ENCODE data around the gene TCERG1L. TPM values are rescaled to one million over a fixed set of nuclear protein-coding genes. Genes with fewer than 3 reads are reported as not detected.

Gene TCERG1L
- total RNA-seq, 1 experiment from 2014 or later, result 1.5 TPM

DNA sequence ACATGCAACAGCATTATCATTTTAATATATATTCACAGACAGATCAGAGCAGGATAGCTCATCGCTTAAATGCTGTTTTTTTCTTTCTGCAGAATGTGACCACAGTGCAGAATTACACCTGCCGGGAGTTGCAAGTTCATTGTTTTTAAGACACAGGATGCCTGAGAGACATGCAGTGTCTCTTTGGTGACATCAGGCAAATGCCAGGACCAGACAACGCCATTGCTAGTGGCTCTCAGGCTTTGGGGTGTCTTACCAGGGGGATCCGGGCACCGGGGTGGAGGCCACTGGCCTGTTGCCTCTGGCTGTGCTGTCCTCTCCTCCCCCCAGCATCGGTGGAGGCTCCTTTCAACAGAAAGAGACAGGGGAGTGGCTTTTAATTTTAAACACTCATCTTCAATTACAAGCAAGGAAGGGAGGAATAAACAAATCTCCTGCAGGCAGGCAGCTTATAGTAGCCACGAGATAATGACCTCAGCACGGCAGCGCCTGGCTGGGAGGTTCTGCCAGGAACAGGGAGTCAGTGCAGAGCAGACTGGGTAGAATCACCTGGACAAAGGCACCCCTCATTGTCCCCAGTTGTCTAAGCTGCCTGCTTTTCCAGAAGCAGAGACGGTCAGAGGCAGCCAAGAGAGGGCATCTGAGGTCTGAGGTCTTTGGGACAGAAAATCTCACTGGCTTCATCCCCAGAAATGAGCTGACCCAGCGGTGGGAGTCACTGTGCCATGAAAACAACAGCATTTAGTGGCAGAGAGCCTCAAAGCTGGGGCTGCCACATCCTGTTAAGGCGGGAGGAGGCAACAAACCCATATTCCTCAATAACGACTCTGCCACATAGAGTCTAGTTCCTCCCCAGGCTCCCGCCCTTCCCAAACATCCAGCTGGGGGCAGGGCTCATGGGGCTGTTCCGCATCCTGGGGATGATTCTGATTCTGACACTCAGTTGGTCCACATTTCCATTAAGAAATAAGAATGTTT, 148.4 kb downstream of the TCERG1L start (continued):
- TF ChIP-seq, protein P1, sequence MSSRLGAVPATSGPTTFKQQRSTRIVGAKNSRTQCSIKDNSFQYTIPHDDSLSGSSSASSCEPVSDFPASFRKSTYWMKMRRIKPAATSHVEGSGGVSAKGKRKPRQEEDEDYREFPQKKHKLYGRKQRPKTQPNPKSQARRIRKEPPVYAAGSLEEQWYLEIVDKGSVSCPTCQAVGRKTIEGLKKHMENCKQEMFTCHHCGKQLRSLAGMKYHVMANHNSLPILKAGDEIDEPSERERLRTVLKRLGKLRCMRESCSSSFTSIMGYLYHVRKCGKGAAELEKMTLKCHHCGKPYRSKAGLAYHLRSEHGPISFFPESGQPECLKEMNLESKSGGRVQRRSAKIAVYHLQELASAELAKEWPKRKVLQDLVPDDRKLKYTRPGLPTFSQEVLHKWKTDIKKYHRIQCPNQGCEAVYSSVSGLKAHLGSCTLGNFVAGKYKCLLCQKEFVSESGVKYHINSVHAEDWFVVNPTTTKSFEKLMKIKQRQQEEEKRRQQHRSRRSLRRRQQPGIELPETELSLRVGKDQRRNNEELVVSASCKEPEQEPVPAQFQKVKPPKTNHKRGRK (CRISPR knock-in tag; IDR thresholded peaks at IDR 0.05; ENCODE audit: borderline replicate concordance), result no peak
- TF ChIP-seq GRHL2 (CRISPR knock-in tag; IDR thresholded peaks at IDR 0.05; ENCODE audit: insufficient replicate concordance, severe bottlenecking), result no peak
- TF ChIP-seq, protein P2, sequence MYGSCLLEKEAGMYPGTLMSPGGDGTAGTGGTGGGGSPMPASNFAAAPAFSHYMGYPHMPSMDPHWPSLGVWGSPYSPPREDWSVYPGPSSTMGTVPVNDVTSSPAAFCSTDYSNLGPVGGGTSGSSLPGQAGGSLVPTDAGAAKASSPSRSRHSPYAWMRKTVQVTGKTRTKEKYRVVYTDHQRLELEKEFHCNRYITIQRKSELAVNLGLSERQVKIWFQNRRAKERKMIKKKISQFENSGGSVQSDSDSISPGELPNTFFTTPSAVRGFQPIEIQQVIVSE (CRISPR knock-in tag; IDR thresholded peaks at IDR 0.05; ENCODE audit: borderline replicate concordance), result no peak
- TF ChIP-seq GTF2I (CRISPR knock-in tag; conservative IDR thresholded peaks at IDR 0.05), result no peak
- TF ChIP-seq, protein P3, sequence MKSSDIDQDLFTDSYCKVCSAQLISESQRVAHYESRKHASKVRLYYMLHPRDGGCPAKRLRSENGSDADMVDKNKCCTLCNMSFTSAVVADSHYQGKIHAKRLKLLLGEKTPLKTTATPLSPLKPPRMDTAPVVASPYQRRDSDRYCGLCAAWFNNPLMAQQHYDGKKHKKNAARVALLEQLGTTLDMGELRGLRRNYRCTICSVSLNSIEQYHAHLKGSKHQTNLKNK (CRISPR knock-in tag; IDR thresholded peaks at IDR 0.05), result no peak
- TF ChIP-seq ETV6 (CRISPR knock-in tag; IDR thresholded peaks at IDR 0.05), result no peak
- no peak for TF ChIP-seq FOXP1 (CRISPR knock-in tag; IDR thresholded peaks at IDR 0.05; ENCODE audit: borderline replicate concordance)
- TF ChIP-seq PRRX2 (CRISPR knock-in tag; IDR thresholded peaks at IDR 0.05), result no peak
- no peak for TF ChIP-seq RELA (CRISPR knock-in tag; IDR thresholded peaks at IDR 0.05; ENCODE audit: borderline replicate concordance)
- TF ChIP-seq NR2C2 (CRISPR knock-in tag; IDR thresholded peaks at IDR 0.05), result no peak

DNA sequence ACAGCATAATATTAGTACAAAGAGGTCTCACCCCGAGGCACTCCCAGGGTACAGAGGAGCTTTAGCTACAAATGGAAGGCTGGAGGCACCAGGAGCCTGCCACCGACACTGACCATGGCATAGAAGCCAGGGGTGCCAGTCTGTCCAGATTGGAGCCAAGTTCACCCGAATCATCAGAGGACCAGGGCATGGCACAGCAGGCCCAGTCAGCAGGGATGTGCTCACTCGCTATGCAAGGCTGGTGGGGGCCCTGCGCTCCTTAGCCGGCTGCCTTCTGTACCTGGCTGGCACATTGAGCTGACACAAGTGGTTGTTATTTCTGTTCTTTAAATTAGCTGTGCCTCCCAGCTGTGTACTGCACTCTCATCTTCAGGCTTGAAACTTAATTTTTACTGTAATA, 149.3 kb downstream of the TCERG1L start:
- ATAC-seq, result no peak
- peaks cover 67% of the 10 kb centered on the region for H3K9me3 Mint-ChIP-seq
- no peaks in the 10 kb centered on the region for H3K4me1 Mint-ChIP-seq
- no peak for DNase-seq (ENCODE audit: low spot score)
- peaks cover 77% of the 10 kb centered on the region for H3K36me3 Mint-ChIP-seq
- POLR2A ChIA-PET, result no interaction called here
- H3K27ac Mint-ChIP-seq, result no peak overlapping the region
- no peak overlapping the region for H3K4me3 Mint-ChIP-seq
- peaks cover 7% of the 10 kb centered on the region for H3K27me3 Mint-ChIP-seq (ENCODE audit: low read depth)
- TF ChIP-seq CBFB (CRISPR knock-in tag; IDR thresholded peaks at IDR 0.05; ENCODE audit: low read depth) (no peak), ZNF263 (CRISPR knock-in tag; IDR thresholded peaks at IDR 0.05; ENCODE audit: low read depth) (no peak), NR2C2 (CRISPR knock-in tag; IDR thresholded peaks at IDR 0.05) (no peak), FOXP1 (CRISPR knock-in tag; IDR thresholded peaks at IDR 0.05; ENCODE audit: borderline replicate concordance) (no peak)
- TF ChIP-seq, protein P4, sequence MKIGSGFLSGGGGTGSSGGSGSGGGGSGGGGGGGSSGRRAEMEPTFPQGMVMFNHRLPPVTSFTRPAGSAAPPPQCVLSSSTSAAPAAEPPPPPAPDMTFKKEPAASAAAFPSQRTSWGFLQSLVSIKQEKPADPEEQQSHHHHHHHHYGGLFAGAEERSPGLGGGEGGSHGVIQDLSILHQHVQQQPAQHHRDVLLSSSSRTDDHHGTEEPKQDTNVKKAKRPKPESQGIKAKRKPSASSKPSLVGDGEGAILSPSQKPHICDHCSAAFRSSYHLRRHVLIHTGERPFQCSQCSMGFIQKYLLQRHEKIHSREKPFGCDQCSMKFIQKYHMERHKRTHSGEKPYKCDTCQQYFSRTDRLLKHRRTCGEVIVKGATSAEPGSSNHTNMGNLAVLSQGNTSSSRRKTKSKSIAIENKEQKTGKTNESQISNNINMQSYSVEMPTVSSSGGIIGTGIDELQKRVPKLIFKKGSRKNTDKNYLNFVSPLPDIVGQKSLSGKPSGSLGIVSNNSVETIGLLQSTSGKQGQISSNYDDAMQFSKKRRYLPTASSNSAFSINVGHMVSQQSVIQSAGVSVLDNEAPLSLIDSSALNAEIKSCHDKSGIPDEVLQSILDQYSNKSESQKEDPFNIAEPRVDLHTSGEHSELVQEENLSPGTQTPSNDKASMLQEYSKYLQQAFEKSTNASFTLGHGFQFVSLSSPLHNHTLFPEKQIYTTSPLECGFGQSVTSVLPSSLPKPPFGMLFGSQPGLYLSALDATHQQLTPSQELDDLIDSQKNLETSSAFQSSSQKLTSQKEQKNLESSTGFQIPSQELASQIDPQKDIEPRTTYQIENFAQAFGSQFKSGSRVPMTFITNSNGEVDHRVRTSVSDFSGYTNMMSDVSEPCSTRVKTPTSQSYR (CRISPR knock-in tag; IDR thresholded peaks at IDR 0.05), result no peak
- TF ChIP-seq, protein P5, sequence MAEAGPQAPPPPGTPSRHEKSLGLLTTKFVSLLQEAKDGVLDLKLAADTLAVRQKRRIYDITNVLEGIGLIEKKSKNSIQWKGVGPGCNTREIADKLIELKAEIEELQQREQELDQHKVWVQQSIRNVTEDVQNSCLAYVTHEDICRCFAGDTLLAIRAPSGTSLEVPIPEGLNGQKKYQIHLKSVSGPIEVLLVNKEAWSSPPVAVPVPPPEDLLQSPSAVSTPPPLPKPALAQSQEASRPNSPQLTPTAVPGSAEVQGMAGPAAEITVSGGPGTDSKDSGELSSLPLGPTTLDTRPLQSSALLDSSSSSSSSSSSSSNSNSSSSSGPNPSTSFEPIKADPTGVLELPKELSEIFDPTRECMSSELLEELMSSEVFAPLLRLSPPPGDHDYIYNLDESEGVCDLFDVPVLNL (CRISPR knock-in tag; IDR thresholded peaks at IDR 0.05; ENCODE audit: borderline replicate concordance, low read depth), result no peak
- TF ChIP-seq, protein P6, sequence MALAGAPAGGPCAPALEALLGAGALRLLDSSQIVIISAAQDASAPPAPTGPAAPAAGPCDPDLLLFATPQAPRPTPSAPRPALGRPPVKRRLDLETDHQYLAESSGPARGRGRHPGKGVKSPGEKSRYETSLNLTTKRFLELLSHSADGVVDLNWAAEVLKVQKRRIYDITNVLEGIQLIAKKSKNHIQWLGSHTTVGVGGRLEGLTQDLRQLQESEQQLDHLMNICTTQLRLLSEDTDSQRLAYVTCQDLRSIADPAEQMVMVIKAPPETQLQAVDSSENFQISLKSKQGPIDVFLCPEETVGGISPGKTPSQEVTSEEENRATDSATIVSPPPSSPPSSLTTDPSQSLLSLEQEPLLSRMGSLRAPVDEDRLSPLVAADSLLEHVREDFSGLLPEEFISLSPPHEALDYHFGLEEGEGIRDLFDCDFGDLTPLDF (CRISPR knock-in tag; IDR thresholded peaks at IDR 0.05), result no peak
- TF ChIP-seq, protein P7, sequence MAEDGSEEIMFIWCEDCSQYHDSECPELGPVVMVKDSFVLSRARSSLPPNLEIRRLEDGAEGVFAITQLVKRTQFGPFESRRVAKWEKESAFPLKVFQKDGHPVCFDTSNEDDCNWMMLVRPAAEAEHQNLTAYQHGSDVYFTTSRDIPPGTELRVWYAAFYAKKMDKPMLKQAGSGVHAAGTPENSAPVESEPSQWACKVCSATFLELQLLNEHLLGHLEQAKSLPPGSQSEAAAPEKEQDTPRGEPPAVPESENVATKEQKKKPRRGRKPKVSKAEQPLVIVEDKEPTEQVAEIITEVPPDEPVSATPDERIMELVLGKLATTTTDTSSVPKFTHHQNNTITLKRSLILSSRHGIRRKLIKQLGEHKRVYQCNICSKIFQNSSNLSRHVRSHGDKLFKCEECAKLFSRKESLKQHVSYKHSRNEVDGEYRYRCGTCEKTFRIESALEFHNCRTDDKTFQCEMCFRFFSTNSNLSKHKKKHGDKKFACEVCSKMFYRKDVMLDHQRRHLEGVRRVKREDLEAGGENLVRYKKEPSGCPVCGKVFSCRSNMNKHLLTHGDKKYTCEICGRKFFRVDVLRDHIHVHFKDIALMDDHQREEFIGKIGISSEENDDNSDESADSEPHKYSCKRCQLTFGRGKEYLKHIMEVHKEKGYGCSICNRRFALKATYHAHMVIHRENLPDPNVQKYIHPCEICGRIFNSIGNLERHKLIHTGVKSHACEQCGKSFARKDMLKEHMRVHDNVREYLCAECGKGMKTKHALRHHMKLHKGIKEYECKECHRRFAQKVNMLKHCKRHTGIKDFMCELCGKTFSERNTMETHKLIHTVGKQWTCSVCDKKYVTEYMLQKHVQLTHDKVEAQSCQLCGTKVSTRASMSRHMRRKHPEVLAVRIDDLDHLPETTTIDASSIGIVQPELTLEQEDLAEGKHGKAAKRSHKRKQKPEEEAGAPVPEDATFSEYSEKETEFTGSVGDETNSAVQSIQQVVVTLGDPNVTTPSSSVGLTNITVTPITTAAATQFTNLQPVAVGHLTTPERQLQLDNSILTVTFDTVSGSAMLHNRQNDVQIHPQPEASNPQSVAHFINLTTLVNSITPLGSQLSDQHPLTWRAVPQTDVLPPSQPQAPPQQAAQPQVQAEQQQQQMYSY (CRISPR knock-in tag; IDR thresholded peaks at IDR 0.05), result no peak
- TF ChIP-seq, protein P8, sequence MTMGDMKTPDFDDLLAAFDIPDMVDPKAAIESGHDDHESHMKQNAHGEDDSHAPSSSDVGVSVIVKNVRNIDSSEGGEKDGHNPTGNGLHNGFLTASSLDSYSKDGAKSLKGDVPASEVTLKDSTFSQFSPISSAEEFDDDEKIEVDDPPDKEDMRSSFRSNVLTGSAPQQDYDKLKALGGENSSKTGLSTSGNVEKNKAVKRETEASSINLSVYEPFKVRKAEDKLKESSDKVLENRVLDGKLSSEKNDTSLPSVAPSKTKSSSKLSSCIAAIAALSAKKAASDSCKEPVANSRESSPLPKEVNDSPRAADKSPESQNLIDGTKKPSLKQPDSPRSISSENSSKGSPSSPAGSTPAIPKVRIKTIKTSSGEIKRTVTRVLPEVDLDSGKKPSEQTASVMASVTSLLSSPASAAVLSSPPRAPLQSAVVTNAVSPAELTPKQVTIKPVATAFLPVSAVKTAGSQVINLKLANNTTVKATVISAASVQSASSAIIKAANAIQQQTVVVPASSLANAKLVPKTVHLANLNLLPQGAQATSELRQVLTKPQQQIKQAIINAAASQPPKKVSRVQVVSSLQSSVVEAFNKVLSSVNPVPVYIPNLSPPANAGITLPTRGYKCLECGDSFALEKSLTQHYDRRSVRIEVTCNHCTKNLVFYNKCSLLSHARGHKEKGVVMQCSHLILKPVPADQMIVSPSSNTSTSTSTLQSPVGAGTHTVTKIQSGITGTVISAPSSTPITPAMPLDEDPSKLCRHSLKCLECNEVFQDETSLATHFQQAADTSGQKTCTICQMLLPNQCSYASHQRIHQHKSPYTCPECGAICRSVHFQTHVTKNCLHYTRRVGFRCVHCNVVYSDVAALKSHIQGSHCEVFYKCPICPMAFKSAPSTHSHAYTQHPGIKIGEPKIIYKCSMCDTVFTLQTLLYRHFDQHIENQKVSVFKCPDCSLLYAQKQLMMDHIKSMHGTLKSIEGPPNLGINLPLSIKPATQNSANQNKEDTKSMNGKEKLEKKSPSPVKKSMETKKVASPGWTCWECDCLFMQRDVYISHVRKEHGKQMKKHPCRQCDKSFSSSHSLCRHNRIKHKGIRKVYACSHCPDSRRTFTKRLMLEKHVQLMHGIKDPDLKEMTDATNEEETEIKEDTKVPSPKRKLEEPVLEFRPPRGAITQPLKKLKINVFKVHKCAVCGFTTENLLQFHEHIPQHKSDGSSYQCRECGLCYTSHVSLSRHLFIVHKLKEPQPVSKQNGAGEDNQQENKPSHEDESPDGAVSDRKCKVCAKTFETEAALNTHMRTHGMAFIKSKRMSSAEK (CRISPR knock-in tag; IDR thresholded peaks at IDR 0.05; ENCODE audit: borderline replicate concordance), result no peak
- CTCF ChIA-PET, result no interaction called here

Measured in WTC11 (cell line).